ENCODE data around the gene NCKAP1.

DNA sequence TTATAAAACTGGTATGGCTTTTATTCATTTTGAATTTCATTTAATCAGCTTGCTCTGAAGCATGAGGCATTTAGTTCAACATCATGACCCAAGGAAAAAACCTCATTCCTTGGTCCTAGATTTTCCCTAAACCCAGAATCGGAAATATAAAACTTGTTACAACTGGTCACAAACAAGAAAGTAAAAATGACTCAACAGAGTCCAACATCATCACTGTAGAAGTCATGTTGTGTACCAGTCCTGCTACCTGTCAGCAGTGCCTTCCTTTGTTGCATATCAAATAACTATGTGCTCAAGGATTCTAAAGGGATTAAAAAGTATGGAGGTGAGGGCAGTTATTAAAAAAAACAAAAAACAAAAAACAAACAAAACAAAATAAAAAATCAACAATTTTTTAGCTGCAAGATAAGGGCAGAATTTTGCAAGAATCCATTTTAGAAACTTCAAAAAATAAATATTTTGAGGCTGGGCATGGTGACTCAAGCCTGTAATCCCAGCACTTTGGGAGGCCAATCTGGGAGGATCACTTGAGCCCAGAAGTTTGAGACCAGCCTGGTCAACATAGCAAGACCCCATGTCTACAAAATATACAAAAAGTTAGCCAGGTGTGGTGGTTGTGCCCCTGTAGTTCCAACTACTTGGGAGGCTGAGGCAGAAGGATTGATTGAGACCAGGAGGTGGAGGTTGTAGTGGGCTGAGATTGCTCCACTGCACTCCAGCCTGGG, 18.4 kb downstream of the NCKAP1 start:
- TF ChIP-seq, protein P1, sequence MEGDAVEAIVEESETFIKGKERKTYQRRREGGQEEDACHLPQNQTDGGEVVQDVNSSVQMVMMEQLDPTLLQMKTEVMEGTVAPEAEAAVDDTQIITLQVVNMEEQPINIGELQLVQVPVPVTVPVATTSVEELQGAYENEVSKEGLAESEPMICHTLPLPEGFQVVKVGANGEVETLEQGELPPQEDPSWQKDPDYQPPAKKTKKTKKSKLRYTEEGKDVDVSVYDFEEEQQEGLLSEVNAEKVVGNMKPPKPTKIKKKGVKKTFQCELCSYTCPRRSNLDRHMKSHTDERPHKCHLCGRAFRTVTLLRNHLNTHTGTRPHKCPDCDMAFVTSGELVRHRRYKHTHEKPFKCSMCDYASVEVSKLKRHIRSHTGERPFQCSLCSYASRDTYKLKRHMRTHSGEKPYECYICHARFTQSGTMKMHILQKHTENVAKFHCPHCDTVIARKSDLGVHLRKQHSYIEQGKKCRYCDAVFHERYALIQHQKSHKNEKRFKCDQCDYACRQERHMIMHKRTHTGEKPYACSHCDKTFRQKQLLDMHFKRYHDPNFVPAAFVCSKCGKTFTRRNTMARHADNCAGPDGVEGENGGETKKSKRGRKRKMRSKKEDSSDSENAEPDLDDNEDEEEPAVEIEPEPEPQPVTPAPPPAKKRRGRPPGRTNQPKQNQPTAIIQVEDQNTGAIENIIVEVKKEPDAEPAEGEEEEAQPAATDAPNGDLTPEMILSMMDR (conservative IDR thresholded peaks at IDR 0.05): no peak
- TF ChIP-seq ZFX (IDR thresholded peaks at IDR 0.05): no peak

Data from C4-2B (cell line).